ENCODE results near the gene KRTAP5-4.

DNA sequence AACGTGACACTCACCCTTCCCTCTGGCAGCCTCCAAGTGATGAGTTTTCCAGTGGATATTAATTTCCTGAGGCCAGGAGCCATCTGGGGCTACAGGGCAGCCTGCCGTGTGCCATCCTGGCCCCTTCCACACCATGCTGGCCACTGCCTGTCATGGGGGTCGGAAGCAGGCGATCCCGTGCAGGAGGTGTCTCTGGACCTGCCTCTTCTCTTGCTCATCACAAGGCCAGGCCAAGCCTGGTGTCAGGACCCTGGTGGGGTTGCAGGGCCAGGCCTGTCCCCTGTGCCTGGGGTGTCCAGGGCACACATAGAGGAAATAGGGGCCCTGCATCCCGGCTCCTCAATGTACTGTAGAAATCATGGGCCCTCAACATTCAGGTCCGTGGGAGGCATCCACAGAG, 17.2 kb downstream of the KRTAP5-4 start:
- TF ChIP-seq EZH2 (IDR thresholded peaks at IDR 0.05), result no peak
- TF ChIP-seq POLR2AphosphoS5 (IDR thresholded peaks at IDR 0.05; ENCODE audit: borderline replicate concordance, low read depth, low read length), result no peak
- no peak for TF ChIP-seq FOXP2 (optimal IDR thresholded peaks at IDR 0.05; ENCODE audit: control extremely low read depth, extremely low read length, insufficient read depth)
